GM15510 (cell line): Measurements from ENCODE around the gene CCNB1IP1.

ENCODE experiments used
- POLR2A ChIP-seq: IDR thresholded peaks from 3 replicates; pipeline ENCODE4 v1.6.1; 2011; ENCODE audit warnings: borderline replicate concordance; ENCODE audit not compliant: insufficient read length; ENCODE audit errors: extremely low read depth

CCNB1IP1 gene

GRCh38 chr14:20341646-20342045 lies 8.6 kb upstream of the CCNB1IP1 start:
- TF ChIP-seq POLR2A = no peak

DNA sequence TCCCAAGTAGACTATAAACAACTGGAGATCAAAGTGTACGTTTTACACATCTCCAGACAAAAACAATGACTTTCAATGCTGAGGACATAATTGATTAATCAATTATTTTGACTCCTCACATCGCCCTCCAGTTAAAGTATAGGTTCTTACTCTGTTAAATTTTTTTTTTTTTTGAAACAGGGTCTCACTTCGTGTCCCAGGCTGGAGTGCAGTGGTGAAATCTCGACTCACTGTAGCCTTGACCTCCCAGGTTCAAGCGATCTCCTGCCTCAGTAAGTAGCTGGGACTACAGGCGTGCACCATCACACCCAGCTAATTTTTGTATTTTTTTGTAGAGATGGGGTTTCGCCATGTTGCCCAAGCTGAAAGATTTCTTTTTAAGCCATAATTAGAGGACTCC lies 938 bp upstream of the CCNB1IP1 start:
- no peak for TF ChIP-seq POLR2A

DNA sequence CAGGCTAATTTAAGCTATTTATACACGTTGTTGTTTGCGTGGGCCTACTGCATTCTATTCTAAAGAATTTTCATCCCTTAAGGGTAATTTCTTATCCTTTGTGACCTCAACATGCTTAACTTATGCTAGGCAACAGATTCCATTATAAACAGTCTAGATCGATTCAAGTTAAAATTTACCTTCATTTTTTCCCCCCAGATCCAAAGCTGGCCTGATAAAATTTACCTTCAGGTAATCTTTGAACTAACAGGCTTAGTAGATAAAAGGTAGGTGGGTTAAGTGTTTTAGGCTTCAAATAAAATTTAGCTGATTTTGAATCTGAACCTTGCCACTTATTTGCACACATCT lies 389 bp upstream of the CCNB1IP1 start:
- no peak for TF ChIP-seq POLR2A

DNA sequence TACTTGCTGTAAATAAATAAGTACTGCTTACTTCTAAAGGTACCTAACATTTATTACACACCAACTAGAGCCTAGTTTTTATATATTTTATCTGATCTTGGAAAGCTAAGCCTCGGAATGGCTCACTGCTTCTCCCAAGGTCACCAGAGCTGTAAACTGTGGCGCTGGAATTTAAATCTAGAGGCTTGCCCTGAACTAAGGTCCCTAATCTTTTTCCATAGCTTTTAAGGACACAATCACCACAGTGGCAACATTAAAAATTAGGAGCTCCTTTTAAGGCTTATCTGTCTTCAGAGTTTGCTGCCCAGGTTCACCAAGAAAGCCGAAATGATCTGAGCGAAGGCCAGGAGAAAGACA lies 670 bp downstream of the CCNB1IP1 start:
- TF ChIP-seq POLR2A = no peak

DNA sequence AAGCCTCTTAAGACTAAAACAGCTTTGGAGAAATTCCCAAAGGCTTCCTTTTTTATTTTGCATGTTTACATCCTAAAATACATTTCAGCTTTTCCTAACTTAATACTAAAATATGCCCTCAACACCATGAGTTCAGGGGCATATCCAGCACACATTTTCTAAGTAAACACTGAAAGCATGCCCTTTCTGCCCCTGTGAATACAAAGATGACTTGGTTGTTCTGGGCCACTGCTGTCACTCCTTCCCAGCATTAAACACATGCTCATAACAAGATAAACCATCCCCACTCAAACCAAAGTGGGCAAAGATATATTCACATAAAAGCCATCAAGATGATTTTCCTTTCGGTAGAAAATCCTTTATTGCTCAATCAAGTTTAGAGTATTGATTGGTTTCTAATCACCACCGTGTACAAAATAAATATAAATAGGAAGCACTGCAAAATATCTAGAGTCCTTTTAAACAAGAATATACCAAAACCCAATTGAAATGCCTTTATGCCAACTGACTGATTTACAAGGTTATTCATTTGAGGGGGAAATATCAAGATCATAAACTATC lies 1.9 kb downstream of the CCNB1IP1 start:
- no peak for TF ChIP-seq POLR2A

- no peak for TF ChIP-seq POLR2A
Measured at GRCh38 chr14:20329355-20329754, 3.7 kb downstream of the CCNB1IP1 start.

GRCh38 chr14:20328705-20329104 lies 4.4 kb downstream of the CCNB1IP1 start:
- TF ChIP-seq POLR2A = no peak

DNA sequence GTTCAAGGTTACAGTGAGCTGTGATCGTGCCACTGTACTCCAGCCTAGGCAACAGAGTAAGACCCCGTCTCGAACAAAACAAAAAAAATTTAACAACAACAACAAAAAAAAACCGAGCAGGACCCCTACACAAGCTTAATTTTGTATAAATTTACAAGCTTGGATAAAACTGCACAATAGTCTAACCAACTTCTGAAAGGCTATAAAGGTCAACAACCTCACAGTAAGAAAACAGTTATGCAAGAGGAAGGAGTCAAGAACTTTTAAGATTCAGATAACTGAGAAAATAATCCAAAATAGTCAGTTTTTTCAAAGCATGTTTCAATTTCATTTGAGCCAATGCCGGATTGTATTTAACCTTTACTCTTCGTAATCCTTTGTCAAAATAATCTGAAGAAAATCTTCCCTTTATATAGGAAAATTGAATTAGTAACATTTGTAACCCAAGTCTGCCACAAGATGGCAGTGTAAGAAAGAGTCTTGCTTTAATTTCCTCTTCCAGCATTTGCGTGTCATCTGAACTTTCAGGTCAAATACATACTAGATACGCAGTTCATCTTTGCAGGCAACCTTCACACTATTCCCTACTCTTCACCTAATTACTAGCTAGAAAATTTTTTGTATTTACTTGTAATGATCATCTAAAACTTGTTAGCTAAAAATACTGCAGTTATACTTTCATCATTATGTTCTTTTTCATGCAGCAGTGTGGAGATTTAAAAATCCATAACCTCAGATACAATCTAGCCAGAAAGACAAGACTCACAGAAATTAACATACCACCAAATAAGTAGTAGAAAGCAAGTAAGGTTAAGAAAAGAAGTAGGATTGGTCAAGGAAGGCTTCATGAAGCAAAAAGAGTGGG lies 5.8 kb downstream of the CCNB1IP1 start:
- TF ChIP-seq POLR2A = no peak

DNA sequence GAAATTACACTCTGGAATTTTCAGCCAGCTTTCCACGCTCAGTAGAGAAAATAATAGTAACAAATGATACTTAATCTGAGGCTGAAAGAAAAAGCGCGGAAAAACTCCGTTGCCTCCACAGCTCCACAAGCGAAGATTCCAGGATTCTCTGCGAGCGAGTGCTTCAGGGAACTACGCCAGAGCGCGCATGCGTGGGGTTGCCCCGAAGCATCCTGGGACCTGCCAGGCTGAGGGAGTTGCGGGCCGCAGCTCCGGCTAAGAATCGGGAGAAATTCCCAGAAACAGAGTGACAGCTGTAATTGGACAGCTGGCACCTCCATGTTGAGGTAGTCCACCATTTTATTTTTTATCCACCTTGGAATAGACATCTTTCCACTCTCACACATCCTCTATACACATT lies 15.4 kb downstream of the CCNB1IP1 start:
- TF ChIP-seq POLR2A = no peak

DNA sequence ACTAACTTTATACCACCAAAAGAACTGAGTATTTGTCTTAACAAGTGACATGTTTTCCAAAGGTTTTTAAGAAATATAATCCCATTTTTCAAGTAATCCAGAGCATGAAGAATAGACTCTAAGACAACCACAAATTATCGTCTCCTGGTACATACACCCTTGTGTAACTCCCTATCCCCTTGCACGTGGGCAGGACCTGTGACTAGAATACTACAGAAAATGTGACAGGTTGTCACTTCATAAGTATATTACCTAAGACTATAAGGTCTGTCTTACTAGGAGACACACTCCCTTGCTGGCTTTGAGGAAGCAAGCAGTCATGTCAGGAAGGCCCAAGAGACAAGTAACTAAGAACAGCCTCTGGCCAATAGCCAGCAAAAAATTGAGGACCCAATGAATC lies 19.1 kb downstream of the CCNB1IP1 start:
- TF ChIP-seq POLR2A = no peak

GRCh38 chr14:20306079-20306423 lies 27.0 kb downstream of the CCNB1IP1 start:
- no peak for TF ChIP-seq POLR2A

GRCh38 chr14:20305265-20306078 lies 27.6 kb downstream of the CCNB1IP1 start, which contains the start of gene TTC5:
Gene TTC5, minus strand, starts transcription at chr14:20305951. Its CDS starts 14 bp downstream, at chr14:20305937.
- TF ChIP-seq POLR2A = peak; percentile 56

GRCh38 chr14:20302042-20302755 lies 30.9 kb downstream of the CCNB1IP1 start:
- no peak for TF ChIP-seq POLR2A

DNA sequence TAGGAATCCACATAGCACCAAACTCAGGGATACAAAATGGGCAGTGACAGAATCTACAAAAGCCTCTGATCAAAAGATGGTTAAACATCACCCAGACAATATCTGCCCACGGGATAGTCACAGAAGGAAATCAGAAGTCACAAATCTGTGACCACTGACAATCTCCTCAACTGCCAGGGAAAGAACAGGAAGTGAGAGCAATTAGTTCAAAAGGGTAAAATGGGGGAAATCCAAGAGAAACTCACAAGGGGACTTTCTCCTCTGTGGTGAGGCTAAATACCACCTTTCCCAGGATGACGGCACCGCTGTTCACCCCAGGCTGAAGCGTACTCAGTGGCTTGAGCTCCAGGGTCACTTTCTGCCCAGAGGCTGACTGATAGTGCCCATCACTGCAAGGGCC lies 38.0 kb downstream of the CCNB1IP1 start:
- TF ChIP-seq POLR2A = no peak

- no peak for TF ChIP-seq POLR2A
Measured at GRCh38 chr14:20294636-20295035, 38.4 kb downstream of the CCNB1IP1 start.
